Activated T-helper 1 cell treated with Interleukin-2 at 50 U/mL for 16 hours (primary cell): ENCODE data around the gene RSRC2.
"Not testable (repeated sequence)": the region's sequence is repeated elsewhere in the genome, so short reads cannot be mapped to it uniquely, and the experiment has no call there.

Source experiments
- DNase-seq: peaks from one replicate; pipeline ENCODE4 v3.0.0-alpha.2; 2020; ENCODE audit warnings: low read depth

Gene RSRC2

GRCh38 chr12:122517877-122518276, 8.9 kb downstream of the RSRC2 start:
- DNase-seq: no peak

DNA sequence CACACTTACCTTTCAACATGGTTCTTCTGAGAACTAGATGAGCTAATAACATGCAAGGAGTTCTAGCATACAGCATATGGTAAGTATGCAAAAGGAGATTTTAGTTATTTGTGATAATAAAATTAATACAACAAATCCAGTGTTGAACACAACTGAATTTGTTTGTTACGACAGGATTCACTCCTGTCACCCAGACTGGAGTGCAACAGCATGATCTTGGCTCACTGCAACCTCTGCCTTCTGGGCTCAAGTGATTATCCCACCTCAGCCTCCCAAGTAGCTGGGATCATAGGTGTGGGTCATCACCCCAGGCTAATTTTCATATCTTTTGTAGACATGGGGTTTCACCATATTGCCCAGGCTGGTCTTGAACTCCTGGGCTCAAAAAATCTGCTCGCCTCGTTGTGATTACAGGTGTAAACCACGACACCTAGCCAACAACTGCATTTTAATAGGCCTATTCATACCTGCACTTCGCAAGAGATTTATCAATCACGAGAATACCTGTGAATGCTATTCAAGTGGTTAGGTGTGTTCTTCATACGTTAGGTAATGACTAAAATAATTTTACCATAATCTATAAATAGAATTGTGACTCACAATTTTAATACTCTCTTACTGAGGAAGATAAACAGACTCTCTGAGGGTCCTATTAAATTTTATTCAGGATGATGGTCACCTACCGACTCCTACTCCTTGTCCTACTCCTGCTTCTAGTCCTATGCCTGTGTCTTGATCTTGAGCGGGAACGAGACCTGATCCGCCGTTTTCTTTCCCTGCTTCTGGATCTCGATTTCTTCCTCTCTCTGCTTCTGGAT, 10.0 kb downstream of the RSRC2 start:
- DNase-seq: no peak

DNA sequence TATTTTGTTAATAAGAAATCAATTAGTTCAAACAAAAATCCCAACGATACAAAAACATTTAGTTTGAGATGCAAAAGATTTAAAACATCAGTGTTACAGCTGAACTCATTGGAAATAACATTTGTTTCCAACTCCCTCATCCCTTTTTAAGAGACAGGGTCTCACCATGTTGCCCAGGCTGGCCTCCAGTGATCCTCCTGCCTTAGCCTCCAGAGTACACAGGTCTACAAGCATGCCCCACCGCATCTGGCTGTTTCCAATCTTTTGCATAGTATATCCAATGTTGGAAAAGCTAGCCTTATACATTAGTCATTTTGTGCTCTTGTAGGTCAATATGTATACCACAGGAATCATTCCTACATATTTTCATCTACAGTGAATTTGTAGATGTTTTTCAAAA, 11.5 kb downstream of the RSRC2 start:
- DNase-seq: no peak

DNA sequence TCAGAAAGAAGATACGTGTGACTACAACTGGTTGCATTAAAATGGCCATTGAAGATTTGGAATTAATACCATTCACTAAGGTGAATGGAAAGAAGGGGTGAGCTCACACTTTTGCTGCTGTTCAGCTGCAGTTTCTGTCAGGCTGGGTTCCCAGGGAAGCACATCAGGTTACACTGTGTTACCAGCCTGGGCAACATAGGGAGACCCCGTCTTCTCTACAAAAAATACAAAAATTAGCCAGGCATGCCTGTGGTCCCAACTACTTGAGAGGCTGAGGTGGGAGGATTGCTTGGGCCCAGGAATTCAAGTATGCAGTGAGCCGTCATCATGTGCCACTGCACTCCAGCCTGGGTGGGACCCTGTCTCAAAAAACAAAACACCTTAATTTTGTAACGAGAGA, 13.1 kb downstream of the RSRC2 start:
- DNase-seq: no peak

DNA sequence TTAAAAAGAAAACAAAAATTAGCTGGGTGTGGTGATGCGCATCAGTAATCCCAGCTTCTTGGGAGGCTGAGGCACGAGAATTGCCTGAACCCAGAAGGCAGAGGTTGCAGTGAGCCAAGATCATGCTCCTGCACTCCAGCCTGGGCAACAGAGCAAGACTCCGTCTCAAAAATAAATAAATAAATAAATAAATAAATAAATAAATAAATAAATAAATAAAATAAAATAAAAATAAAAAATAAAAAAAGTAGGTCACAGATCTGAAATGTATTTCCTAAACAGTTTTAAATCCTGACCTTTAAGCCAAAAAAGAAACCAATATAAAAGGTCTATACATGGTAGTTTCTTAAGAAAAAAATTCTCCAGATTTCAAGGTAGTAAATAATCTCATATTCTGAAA, 13.7 kb downstream of the RSRC2 start:
- DNase-seq: not testable (repeated sequence)

GRCh38 chr12:122508163-122508562, 18.6 kb downstream of the RSRC2 start:
- DNase-seq: no peak

- DNase-seq: no peak
Measured at GRCh38 chr12:122506393-122506938, 20.3 kb downstream of the RSRC2 start.

DNA sequence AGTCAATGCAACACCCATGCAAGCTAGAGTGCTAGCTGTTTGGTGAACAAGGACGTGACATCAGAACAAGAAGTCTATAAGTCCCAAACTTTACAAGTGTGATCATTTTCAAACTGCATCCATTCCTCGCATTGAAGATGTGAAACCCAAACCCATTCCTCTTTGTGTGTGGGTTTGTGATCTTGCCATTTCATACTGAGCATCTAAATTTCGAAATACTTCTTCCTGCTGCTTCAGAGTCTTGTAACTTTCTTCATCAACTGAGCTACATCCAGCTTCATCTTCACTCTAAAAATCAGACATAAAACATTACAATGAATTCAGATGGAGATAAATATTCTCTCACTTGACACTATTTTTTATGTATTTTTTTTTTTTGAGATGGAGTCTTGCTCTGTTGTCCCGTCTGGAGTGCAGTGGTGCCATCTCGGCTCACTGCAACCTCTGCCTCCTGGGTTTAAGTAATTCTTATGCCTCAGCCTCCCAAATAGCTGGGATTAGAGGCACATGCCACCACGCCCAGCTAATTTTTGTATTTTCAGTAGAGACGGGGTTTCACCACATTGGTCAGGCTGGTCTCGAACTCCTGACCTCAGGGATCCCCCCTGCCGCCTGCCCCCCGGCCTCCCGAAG, 21.2 kb downstream of the RSRC2 start:
- no peak for DNase-seq

GRCh38 chr12:122503783-122504590, 22.7 kb downstream of the RSRC2 start:
- DNase-seq: no peak

- no peak for DNase-seq
Measured at GRCh38 chr12:122503147-122503751, 23.5 kb downstream of the RSRC2 start.

DNA sequence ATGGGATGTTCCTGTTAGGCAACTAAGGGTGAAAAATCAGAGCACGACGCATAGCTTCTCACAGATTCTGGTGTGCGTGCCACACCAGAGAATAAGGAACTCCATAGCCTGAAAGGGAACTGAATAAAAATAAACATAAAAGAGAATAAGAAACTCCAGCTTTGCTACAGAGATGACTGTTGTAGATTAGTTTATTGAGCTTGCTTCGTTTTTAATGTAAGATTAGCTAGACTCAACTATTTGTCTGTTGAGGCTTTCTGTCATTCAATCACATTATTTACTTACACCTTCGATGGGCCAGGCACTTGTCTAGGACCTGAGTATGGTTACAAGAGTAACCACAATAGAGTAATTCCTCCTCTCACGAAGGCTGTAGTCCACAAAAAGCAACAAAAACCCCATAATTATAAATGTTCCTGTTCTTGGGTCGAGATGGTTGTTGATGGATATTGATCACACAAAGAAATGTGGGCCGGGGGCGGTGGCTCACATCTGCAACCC, 25.2 kb downstream of the RSRC2 start:
- no peak for DNase-seq

GRCh38 chr12:122500685-122501488, 25.8 kb downstream of the RSRC2 start, which contains the start of gene ZCCHC8:
Gene ZCCHC8 (minus strand): TSS chr12:122500932. CDS start chr12:122500840, 92 bp downstream.
- DNase-seq: peak; percentile 93

DNA sequence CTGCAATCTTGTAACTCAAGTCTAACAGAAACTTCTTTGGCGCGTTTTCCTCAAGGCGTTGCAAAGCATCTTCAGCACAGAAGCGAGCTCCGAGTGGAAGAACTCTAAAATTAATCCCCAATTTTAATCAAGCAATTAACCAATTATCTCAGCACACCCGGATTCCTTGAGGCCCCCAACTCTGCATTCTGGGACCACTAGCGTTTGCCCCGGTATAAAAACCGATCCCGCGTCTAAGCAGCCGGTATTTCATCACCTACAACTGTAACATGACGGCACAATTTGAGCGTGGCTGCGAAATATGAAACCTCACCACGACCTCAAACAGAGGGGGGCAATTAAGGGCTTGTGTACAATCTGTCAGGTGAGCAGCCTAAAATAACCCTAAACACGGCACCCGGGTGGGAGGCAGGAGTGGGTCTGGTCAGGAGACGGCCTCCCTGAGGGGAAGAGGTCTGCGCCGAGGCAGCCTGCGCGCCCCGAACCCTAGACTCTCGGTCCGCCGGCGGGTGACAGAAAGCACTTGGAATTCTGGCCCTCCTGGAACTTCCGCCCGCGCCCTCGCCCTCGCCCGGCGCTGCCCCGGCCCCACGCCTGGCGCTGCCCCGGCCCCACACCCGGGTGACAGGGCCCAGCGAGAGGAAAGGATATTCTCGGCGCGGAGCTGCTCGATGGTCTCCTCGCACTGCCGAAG, 26.6 kb downstream of the RSRC2 start:
- peak; percentile 7 for DNase-seq

- no peak for DNase-seq
Measured at GRCh38 chr12:122495258-122495657, 31.5 kb downstream of the RSRC2 start.

DNA sequence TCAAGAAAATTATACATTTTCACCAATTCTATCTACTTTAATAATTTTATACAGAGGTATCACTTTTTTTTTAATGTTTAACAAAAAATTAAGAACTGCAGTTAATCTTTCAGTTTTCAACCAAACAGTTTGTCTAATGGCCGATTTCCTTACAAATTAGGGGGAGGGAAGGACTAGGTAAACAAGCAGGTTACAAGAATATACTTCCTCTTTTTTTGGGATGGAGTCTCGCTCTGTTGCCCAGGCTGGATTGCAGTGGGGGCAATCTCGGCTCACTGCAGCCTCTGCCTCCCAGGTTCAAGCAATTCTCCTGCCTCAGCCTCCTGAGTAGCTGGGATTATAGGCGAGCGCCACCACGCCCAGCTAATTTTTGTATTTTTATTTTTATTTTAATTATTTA, 33.5 kb downstream of the RSRC2 start:
- not testable (repeated sequence) for DNase-seq

GRCh38 chr12:122491991-122492390, 34.7 kb downstream of the RSRC2 start:
- no peak for DNase-seq

GRCh38 chr12:122489038-122489437, 37.7 kb downstream of the RSRC2 start:
- no peak for DNase-seq

DNA sequence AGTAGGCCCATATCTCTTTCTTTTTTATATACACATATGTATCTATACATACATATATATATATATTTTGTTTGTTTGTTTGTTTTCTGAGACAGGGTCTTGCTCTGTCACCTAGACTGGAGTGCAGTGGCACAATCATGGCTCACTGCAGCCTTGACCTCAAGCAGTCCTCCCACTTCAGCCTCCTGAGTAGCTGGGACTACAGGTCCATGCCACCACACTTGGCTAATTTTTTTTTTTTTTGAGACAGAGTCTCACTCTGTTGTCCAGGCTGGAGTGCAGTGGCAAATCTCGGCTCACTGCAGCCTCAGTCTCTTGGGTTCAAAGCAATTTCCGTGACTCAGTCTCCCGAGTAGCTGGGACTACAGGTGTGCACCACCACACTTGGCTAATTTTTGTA, 38.9 kb downstream of the RSRC2 start:
- DNase-seq: not testable (repeated sequence)

- no peak for DNase-seq
Measured at GRCh38 chr12:122486805-122487426, 39.8 kb downstream of the RSRC2 start.

GRCh38 chr12:122486360-122486759, 40.4 kb downstream of the RSRC2 start:
- DNase-seq: not testable (repeated sequence)
